Prostate gland (tissue), 2 donors: ENCODE measurements around the gene WBP1. TPM values are rescaled to one million over a fixed set of nuclear protein-coding genes. Genes with fewer than 3 reads are reported as not detected.

Experiments
- DNase-seq: peaks from one replicate; pipeline ENCODE4 v3.0.0-alpha.2; 2019; ENCODE audit warnings: low spot score
- H3K27ac ChIP-seq, 2 donors: fragments of 200-600 bp; sonication (generic); 2 replicates each; pipeline ENCODE4 v1.5.1; 2017 to 2019
- H3K27me3 ChIP-seq: fragments of 200-600 bp; sonication (generic); replicated peaks from 2 replicates; pipeline ENCODE4 v1.5.1; 2019; ENCODE audit not compliant: insufficient read depth
- H3K36me3 ChIP-seq, 2 donors: fragments of 200-600 bp; sonication (generic); 1 replicate in 1 of 2; 2 replicates in 1 of 2; pipeline versions ENCODE4 v1.5.1 to v1.8.1; 2017 to 2019
- H3K4me1 ChIP-seq: fragments of 200-600 bp; sonication (generic); replicated peaks from 2 replicates; pipeline ENCODE4 v1.5.1; 2019
- H3K4me3 ChIP-seq, 2 donors: fragments of 200-600 bp; sonication (generic); 2 replicates each; pipeline ENCODE4 v1.5.1; 2017 to 2019
- H3K9me3 ChIP-seq: fragments of 200-600 bp; sonication (generic); 2 replicates; pipeline ENCODE4 v1.5.1; 2017
- CTCF ChIP-seq, 4 experiments: fragments of 200-600 bp in 2 of 4; fragments of 450-650 bp in 2 of 4; sonication (generic) in 2 of 4; IDR thresholded peaks; 1 replicate in 3 of 4; 2 replicates in 1 of 4; pipeline ENCODE4 v1.5.1; 2016 to 2019; ENCODE audit warnings: antibody characterized with exemption in 4 of 4, mild to moderate bottlenecking in 2 of 4, moderate library complexity in 2 of 4
- POLR2A ChIP-seq: fragments of 450-650 bp; IDR thresholded peaks from one replicate; pipeline ENCODE4 v1.6.1; 2016; ENCODE audit warnings: antibody characterized with exemption, mild to moderate bottlenecking
- POLR2AphosphoS5 ChIP-seq: sonication (generic); formaldehyde crosslinking; IDR thresholded peaks from one replicate; pipeline ENCODE4 v1.6.1; 2017; ENCODE audit warnings: antibody characterized with exemption
- WGBS: methylation state at CpG from one replicate; pipeline ENCODE4 v1.1.5; 2018; 5-methylcytosine and 5-hydroxymethylcytosine counted together
- intact Hi-C: fragments of 100-400 bp; cut with DNase I; formaldehyde crosslinking; loops from one replicate; pipeline ENCODE4 v1.14.2; 2022
- total RNA-seq, 2 donors: library from RNA; depleted of rRNA; stranded (reverse); fragments of >200 nt; gene quantifications; one replicate each; pipeline ENCODE4 v1.1.0, GENCODE V29; 2016

WBP1 gene
- total RNA-seq, 2 donors from 2014 or later, result 73.3 to 158 TPM

- H3K36me3 ChIP-seq, result peaks cover 0 to 6% of the 10 kb centered on the region in 2 donors
- 86% methylated on average over 5 of the region's 5 CpGs for WGBS
- DNase-seq, result no peak
These were observed 33.9 kb upstream of the WBP1 start for GRCh38 chr2:74424139-74424992.

GRCh38 chr2:74424995-74425406 lies 33.2 kb upstream of the WBP1 start:
- Histone ChIP-seq H3K36me3 (peaks cover 0 to 11% of the 10 kb centered on the region in 2 donors), H3K27me3 (no peaks in the 10 kb centered on the region), H3K9me3 (no peaks in the 10 kb centered on the region), H3K4me1 (no peaks in the 10 kb centered on the region), H3K4me3 (no peak overlapping the region), H3K27ac (no peak overlapping the region)
- WGBS, result 77% methylated on average over 5 of the region's 5 CpGs
- intact Hi-C loops, result no loop called here
- TF ChIP-seq POLR2AphosphoS5, result no peak
- no peak for TF ChIP-seq CTCF (IDR thresholded peaks at IDR 0.05)
- TF ChIP-seq POLR2A, result no peak
- DNase-seq, result no peak

More at GRCh38 chr2:74424139-74424992, 33.9 kb upstream of the WBP1 start:
- Histone ChIP-seq H3K9me3 (no peaks in the 10 kb centered on the region), H3K4me3 (no peak overlapping the region), H3K4me1 (no peaks in the 10 kb centered on the region), H3K27me3 (no peaks in the 10 kb centered on the region), H3K27ac (no peak overlapping the region)
- TF ChIP-seq POLR2AphosphoS5 (no peak), POLR2A (no peak), CTCF (IDR thresholded peaks at IDR 0.05) (no peak)
- intact Hi-C loops, result no loop called here

- intact Hi-C loops, result no loop called here
- no peaks in the 10 kb centered on the region for H3K9me3 ChIP-seq
- TF ChIP-seq CTCF (IDR thresholded peaks at IDR 0.05), result no peak
- no peak for TF ChIP-seq POLR2AphosphoS5
- no peak for TF ChIP-seq POLR2A
- peaks cover 0 to 11% of the 10 kb centered on the region in 2 donors for H3K36me3 ChIP-seq
- no peak overlapping the region for H3K4me3 ChIP-seq
- WGBS, result 72% methylated on average over 7 of the region's 7 CpGs
- H3K4me1 ChIP-seq, result no peaks in the 10 kb centered on the region
- no peak for DNase-seq
- H3K27me3 ChIP-seq, result no peaks in the 10 kb centered on the region
- no peak overlapping the region for H3K27ac ChIP-seq
These were observed 32.7 kb upstream of the WBP1 start for GRCh38 chr2:74425523-74425922.

- no peaks in the 10 kb centered on the region for H3K27me3 ChIP-seq
- H3K9me3 ChIP-seq, result no peaks in the 10 kb centered on the region
- H3K27ac ChIP-seq, result no peak overlapping the region
- peaks cover 0 to 11% of the 10 kb centered on the region in 2 donors for H3K36me3 ChIP-seq
- H3K4me1 ChIP-seq, result no peaks in the 10 kb centered on the region
- H3K4me3 ChIP-seq, result no peak overlapping the region
- 85% methylated on average over 14 of the region's 14 CpGs for WGBS
- TF ChIP-seq POLR2AphosphoS5 (no peak), CTCF (IDR thresholded peaks at IDR 0.05) (no peak), POLR2A (no peak)
- no peak for DNase-seq
- intact Hi-C loops, result no loop called here
These were observed 32.0 kb upstream of the WBP1 start for GRCh38 chr2:74426181-74426758.
